SK-N-SH (cell line): ENCODE data around the gene ERICH6. TPM values are rescaled to one million over a fixed set of nuclear protein-coding genes. Genes with fewer than 3 reads are reported as not detected.

Source experiments
- CTCF ChIA-PET: fragments of 300-600, 350-600 bp; formaldehyde crosslinking; extraction: SDS; loops from one replicate; lab custom pipeline; 2021; lab: Yijun Ruan, JAX
- POLR2A ChIA-PET: fragments of 350-600 bp; sonication (Branson Sonifier 250); formaldehyde crosslinking; extraction: SDS; loops from one replicate; lab custom pipeline; 2020; ENCODE audit warnings: antibody characterized with exemption, inconsistent platforms; lab: Yijun Ruan, JAX
- DNase-seq: peaks from one replicate; pipeline ENCODE4 v3.0.0; 2012
- H2AFZ ChIP-seq: fragments of 200-600 bp; sonication (generic); 2 replicates; pipeline ENCODE4 v1.8.1; 2016; ENCODE audit warnings: antibody characterized with exemption, mild to moderate bottlenecking, low read depth
- H3F3A ChIP-seq: fragments of 200-600 bp; sonication (generic); replicated peaks from 2 replicates; pipeline ENCODE3; 2016; ENCODE audit warnings: antibody characterized with exemption, mild to moderate bottlenecking; ENCODE audit not compliant: insufficient read depth
- H3K27ac ChIP-seq, 2 experiments: fragments of 200-500 bp in 1 of 2; fragments of 200-600 bp in 1 of 2; sonication (Bioruptor generic) in 1 of 2; sonication (generic), shearing (Covaris generic) in 1 of 2; 2 replicates each; pipeline versions ENCODE4 v1.5.1 to v1.6.1; 2014 to 2016; ENCODE audit warnings: low read depth in 2 of 2, inconsistent platforms in 1 of 2, low read length in 1 of 2, mild to moderate bottlenecking in 1 of 2, mixed read lengths in 1 of 2
- H3K27me3 ChIP-seq: fragments of 200-600 bp; sonication (generic), shearing (Covaris generic); 2 replicates; pipeline ENCODE4 v1.6.1; 2016; ENCODE audit warnings: mixed run types; ENCODE audit not compliant: insufficient read depth
- H3K36me3 ChIP-seq, 2 experiments: fragments of 200-500 bp in 1 of 2; fragments of 200-600 bp in 1 of 2; sonication (Bioruptor generic) in 1 of 2; sonication (generic) in 1 of 2; replicated peaks in 1 of 2; 2 replicates each; pipeline versions ENCODE3 to v1.5.1; 2014 to 2016; ENCODE audit warnings: low read length in 1 of 2, mild to moderate bottlenecking in 1 of 2; ENCODE audit not compliant: insufficient read depth in 2 of 2, control insufficient read depth in 1 of 2
- H3K4me1 ChIP-seq, 2 experiments: fragments of 200-500 bp in 1 of 2; fragments of 200-600 bp in 1 of 2; sonication (Bioruptor generic) in 1 of 2; sonication (generic), shearing (Covaris generic) in 1 of 2; 2 replicates each; pipeline versions ENCODE4 v1.5.1 to v1.6.1; 2014 to 2016; ENCODE audit warnings: low read depth in 1 of 2, low read length in 1 of 2, mixed run types in 1 of 2; ENCODE audit not compliant: insufficient read depth in 2 of 2, control insufficient read depth in 1 of 2
- H3K4me2 ChIP-seq: fragments of 200-600 bp; sonication (generic), shearing (Covaris generic); 2 replicates; pipeline ENCODE4 v1.6.1; 2017; ENCODE audit warnings: mixed run types
- H3K4me3 ChIP-seq, 2 experiments: fragments of 200-500 bp in 1 of 2; fragments of 200-600 bp in 1 of 2; sonication (Bioruptor generic) in 1 of 2; sonication (generic), shearing (Covaris generic) in 1 of 2; 2 replicates each; pipeline versions ENCODE4 v1.5.1 to v1.8.1; 2014 to 2016; ENCODE audit warnings: low read depth in 2 of 2, inconsistent platforms in 1 of 2, low read length in 1 of 2, mild to moderate bottlenecking in 1 of 2, mixed read lengths in 1 of 2, moderate library complexity in 1 of 2
- H3K79me2 ChIP-seq: fragments of 200-600 bp; sonication (generic); 2 replicates; pipeline ENCODE4 v1.8.1; 2017; ENCODE audit warnings: mild to moderate bottlenecking; ENCODE audit not compliant: insufficient read depth
- H3K9ac ChIP-seq: fragments of 200-600 bp; sonication (generic); 2 replicates; pipeline ENCODE4 v1.6.1; 2017; ENCODE audit warnings: mixed run types
- H3K9me2 ChIP-seq: fragments of 200-600 bp; sonication (generic); 2 replicates; pipeline ENCODE4 v1.6.1; 2017; ENCODE audit warnings: mixed run types
- H3K9me3 ChIP-seq: fragments of 200-600 bp; sonication (generic); 2 replicates; pipeline ENCODE4 v1.6.1; 2017; ENCODE audit warnings: mixed run types, mild to moderate bottlenecking, moderate library complexity
- H4K20me1 ChIP-seq: fragments of 200-600 bp; sonication (generic); 2 replicates; pipeline ENCODE4 v1.6.1; 2017; ENCODE audit warnings: mild to moderate bottlenecking, mixed run types; ENCODE audit not compliant: insufficient read depth
- CHD2 ChIP-seq: fragments of 150-350 bp; IDR thresholded peaks from 2 replicates; pipeline ENCODE4 v1.6.1; 2018; ENCODE audit warnings: low read length; ENCODE audit not compliant: partially characterized antibody
- CTCF ChIP-seq: fragments of 200-600 bp; sonication (generic); IDR thresholded peaks from 2 replicates; pipeline ENCODE4 v1.6.1; 2017; ENCODE audit warnings: antibody characterized with exemption, mild to moderate bottlenecking, moderate library complexity
- FOSL2 ChIP-seq: IDR thresholded peaks from 2 replicates; pipeline ENCODE4 v1.4.0; 2012; ENCODE audit warnings: low read depth, mild to moderate bottlenecking, moderate library complexity, borderline replicate concordance
- FOXJ3 ChIP-seq: sonication (generic); formaldehyde crosslinking; IDR thresholded peaks from 2 replicates; pipeline ENCODE4 v1.5.1; 2020; ENCODE audit warnings: mild to moderate bottlenecking, missing genetic modification reagents
- FOXM1 ChIP-seq: IDR thresholded peaks from 2 replicates; pipeline ENCODE4 v1.4.0; 2012; ENCODE audit warnings: low read depth, mild to moderate bottlenecking
- JUND ChIP-seq: IDR thresholded peaks from 2 replicates; pipeline ENCODE4 v1.4.0; 2012
- MXI1 ChIP-seq: IDR thresholded peaks from 2 replicates; pipeline ENCODE4 v1.6.1; 2012; ENCODE audit warnings: mild to moderate bottlenecking, low read depth, low read length, improper control_type of control experiment
- PBX3 ChIP-seq: IDR thresholded peaks from 2 replicates; pipeline ENCODE4; 2012
- RCOR1 ChIP-seq: fragments of 150-350 bp; IDR thresholded peaks from 2 replicates; pipeline ENCODE4 v1.6.1; 2017; ENCODE audit warnings: antibody characterized with exemption, low read length
- REST ChIP-seq: IDR thresholded peaks from 2 replicates; pipeline ENCODE4 v1.6.1; 2012; ENCODE audit warnings: mild to moderate bottlenecking, low read depth, low read length, moderate library complexity
- SIN3A ChIP-seq: IDR thresholded peaks from 2 replicates; pipeline ENCODE4 v1.6.1; 2012; ENCODE audit warnings: low read depth, mild to moderate bottlenecking, low read length, moderate library complexity, borderline replicate concordance
- TAF1 ChIP-seq: IDR thresholded peaks from 2 replicates; pipeline ENCODE4 v1.6.1; 2012; ENCODE audit warnings: low read depth, mild to moderate bottlenecking, low read length, moderate library complexity, borderline replicate concordance
- TCF12 ChIP-seq: IDR thresholded peaks from 2 replicates; pipeline ENCODE4 v1.4.0; 2012
- TEAD4 ChIP-seq: IDR thresholded peaks from 2 replicates; pipeline ENCODE4 v1.4.0; 2012; ENCODE audit warnings: mild to moderate bottlenecking, borderline replicate concordance; ENCODE audit not compliant: insufficient read depth
- WGBS: methylation state at CpG from one replicate; pipeline ENCODE4 v1.1.6; 2017; ENCODE audit warnings: low lambda C conversion rate; 5-methylcytosine and 5-hydroxymethylcytosine counted together
- polyA plus RNA-seq, 3 experiments: library from polyadenylated mRNA; depleted of rRNA; stranded (reverse); fragments of >200 nt; gene quantifications; 2 replicates each; pipeline ENCODE4 v1.2.3, GENCODE V29; 2012

Gene ERICH6
- polyA plus RNA-seq, 1 of the 3 experiments (the other 2 are of a cell fraction), result 0.08 TPM

- no peaks in the 10 kb centered on the region for H4K20me1 ChIP-seq
- 88% methylated on average over 5 of the region's 5 CpGs for WGBS
- H3K9me2 ChIP-seq, result no peaks in the 10 kb centered on the region
- ChIA-PET POLR2A (no interaction called here), CTCF (no interaction called here)
- DNase-seq, result no peak
- H3K4me1 ChIP-seq, result no peaks in the 10 kb centered on the region
- no peak overlapping the region for H3K4me3 ChIP-seq
- H3F3A ChIP-seq, result no peaks in the 10 kb centered on the region
- H3K9me3 ChIP-seq, result no peaks in the 10 kb centered on the region
- H3K4me2 ChIP-seq, result no peak overlapping the region
- H3K36me3 ChIP-seq, result peaks cover 2 to 8% of the 10 kb centered on the region in 2 experiments
- no peaks in the 10 kb centered on the region for H3K27me3 ChIP-seq
- TF ChIP-seq RCOR1, result no peak
- H2AFZ ChIP-seq, result no peak overlapping the region
- H3K27ac ChIP-seq, result no peak overlapping the region
- H3K9ac ChIP-seq, result no peak overlapping the region
- H3K79me2 ChIP-seq, result no peaks in the 10 kb centered on the region
These were observed 67.5 kb downstream of the ERICH6 start for GRCh38 chr3:150636258-150636657.

DNA sequence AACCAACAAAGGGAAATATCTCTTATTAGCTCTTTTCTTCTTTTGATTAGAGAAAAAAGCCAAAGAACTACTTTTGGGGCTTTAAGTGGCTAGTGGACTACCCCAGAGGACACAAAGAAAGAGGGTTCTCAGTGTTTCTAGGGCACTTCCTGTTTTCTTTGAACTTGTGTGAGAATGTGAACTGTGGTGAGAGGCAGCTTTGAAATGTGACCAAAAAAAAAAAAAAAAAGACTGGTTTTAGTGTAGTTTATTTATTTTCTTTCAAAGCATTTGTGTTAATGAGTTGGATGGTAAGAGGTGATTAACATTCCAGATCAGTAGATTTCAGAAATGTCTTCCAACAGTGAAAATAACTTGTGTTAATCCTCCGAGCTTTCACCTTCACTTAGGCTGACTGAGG lies 68.2 kb downstream of the ERICH6 start:
- Histone ChIP-seq H3K79me2 (no peaks in the 10 kb centered on the region), H2AFZ (no peak overlapping the region), H3F3A (no peaks in the 10 kb centered on the region), H3K9ac (no peak overlapping the region), H3K4me2 (no peak overlapping the region), H3K36me3 (peaks cover 5 to 9% of the 10 kb centered on the region in 2 experiments), H3K27ac (no peak overlapping the region), H3K9me3 (no peaks in the 10 kb centered on the region), H3K27me3 (no peaks in the 10 kb centered on the region), H4K20me1 (no peaks in the 10 kb centered on the region), H3K4me3 (no peak overlapping the region), H3K4me1 (no peaks in the 10 kb centered on the region), H3K9me2 (no peaks in the 10 kb centered on the region)
- ChIA-PET CTCF (no interaction called here), POLR2A (no interaction called here)
- 100% methylated on average over 1 of the region's 1 CpG for WGBS
- DNase-seq, result no peak
- no peak for TF ChIP-seq FOXM1

- H3K9me2 ChIP-seq, result no peaks in the 10 kb centered on the region
- no peak overlapping the region for H3K4me3 ChIP-seq
- WGBS, result 91% methylated on average over 6 of the region's 6 CpGs
- no peak overlapping the region for H3K4me2 ChIP-seq
- CTCF ChIA-PET, result no interaction called here
- TF ChIP-seq TEAD4 (no peak), TCF12 (no peak), REST (no peak), MXI1 (no peak), FOXM1 (no peak), JUND (no peak), TAF1 (no peak), CHD2 (no peak), CTCF (no peak), PBX3 (no peak), FOSL2 (no peak), FOXJ3 (CRISPR knock-in tag) (no peak), SIN3A (no peak)
- TF ChIP-seq, all 33 proteins: peak for 0
- Histone ChIP-seq H2AFZ (no peak overlapping the region), H3F3A (no peaks in the 10 kb centered on the region), H3K27me3 (no peaks in the 10 kb centered on the region), H3K9me3 (no peaks in the 10 kb centered on the region), H4K20me1 (no peaks in the 10 kb centered on the region), H3K36me3 (peaks cover 9% of the 10 kb centered on the region in 2 experiments), H3K79me2 (no peaks in the 10 kb centered on the region), H3K27ac (no peak overlapping the region), H3K4me1 (no peaks in the 10 kb centered on the region), H3K9ac (no peak overlapping the region)
- no peak for DNase-seq
- POLR2A ChIA-PET, result no interaction called here
These were observed 68.6 kb downstream of the ERICH6 start for GRCh38 chr3:150635076-150635475.
